Inflammatory macrophage treated with lipopolysaccharide for 4 hours (primary cell): ENCODE data around the gene CARMIL1.

ENCODE experiments used
- DNase-seq: peaks from one replicate; pipeline ENCODE4 v3.0.0-alpha.2; 2020

CARMIL1 gene

GRCh38 chr6:25278914-25279747 lies at the start of gene CARMIL1:
CARMIL1 (plus strand) TSS chr6:25279374; CDS start chr6:25279796, 422 bp downstream.
- peak; percentile 52 for DNase-seq

DNA sequence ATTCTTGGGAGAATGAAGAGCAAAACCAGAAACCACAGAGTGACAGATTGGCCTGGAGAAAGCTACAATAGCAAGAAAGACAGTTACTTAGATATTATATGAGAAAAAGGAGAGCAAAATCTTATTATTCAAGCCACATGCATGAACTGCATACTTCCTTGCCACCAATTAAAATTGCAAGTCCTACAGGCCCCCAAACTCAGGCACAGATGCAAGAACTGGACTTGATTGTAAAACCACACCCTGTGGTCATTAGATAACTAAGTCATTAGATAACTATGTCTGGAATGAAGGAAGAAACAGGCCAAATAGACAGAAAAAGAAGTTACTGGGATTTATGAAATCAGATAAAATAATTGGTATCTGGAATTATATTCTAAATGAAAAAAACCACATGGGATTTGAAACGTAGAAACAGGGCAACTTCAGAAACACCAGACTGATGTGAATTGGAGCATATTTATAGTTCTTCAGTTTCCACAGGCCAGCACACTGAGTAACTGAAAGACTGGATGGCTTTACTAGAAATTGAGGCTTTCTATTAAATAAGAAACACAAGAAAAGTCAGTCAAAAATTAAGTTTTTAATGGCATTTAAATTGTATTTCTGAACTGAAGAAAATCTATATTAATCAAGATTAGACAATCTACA lies 49.4 kb upstream of the CARMIL1 start:
- DNase-seq, result no peak

GRCh38 chr6:25232479-25232878 lies 46.7 kb upstream of the CARMIL1 start:
- no peak for DNase-seq

- no peak for DNase-seq
Measured at GRCh38 chr6:25233226-25233625, 45.9 kb upstream of the CARMIL1 start.

DNA sequence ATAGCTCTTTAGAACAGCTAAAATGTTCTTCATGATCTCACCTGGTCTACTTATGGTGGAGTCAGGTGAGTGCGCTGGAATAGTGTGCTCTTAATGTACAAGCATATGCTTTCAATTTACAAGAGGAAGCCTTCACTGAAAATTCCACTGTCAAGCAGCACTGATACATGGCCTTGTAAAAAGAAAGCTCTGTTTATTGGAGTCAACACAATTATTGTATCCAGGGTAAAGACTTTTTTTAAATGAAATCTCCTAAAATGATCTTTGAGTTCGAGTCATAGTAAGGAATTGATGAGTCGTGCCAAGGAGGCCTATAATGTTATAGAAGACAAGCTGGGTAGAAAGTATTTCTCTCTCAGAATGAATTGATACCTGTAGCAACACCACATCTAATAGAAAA lies 41.6 kb upstream of the CARMIL1 start:
- no peak for DNase-seq

GRCh38 chr6:25239059-25239458 lies 40.1 kb upstream of the CARMIL1 start:
- DNase-seq, result no peak

- DNase-seq, result no peak
Measured at GRCh38 chr6:25239498-25239897, 39.7 kb upstream of the CARMIL1 start.

DNA sequence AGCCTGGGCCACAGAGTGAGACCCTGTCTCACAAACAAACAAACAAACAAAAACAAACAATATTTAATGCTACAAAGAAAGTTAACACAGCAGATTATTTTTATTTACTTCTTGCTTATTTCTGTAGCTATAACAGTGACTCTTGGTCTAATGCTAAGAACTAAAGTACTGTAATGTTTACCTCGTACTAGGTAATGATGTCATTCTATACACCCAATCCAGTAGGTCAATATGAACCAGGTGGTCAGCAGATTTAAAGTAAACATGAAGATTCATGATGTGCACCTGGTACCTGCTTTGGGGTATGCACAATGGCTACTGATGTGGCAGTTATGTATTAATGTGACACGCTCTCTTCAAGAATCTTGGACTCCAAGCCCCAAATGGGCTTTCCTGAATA lies 36.6 kb upstream of the CARMIL1 start:
- DNase-seq, result no peak

DNA sequence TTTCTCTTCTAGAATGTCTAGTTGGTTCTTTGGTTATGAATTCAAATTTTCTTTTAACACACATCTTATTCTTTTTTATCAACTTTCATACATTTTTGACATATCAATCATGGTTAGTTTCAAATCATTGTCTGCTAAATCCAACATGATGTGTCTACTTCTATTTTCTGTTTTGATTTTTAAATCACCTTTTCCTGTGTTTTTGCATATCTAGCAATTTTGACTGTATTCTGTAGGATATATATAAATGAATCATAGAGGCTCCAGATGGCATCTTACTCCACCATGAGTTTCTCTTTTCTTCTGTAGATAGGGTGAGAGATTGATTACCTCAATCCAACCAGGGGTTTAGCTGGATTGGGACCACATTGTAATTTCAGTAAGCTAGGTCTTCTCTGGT lies 34.3 kb upstream of the CARMIL1 start:
- DNase-seq, result no peak

DNA sequence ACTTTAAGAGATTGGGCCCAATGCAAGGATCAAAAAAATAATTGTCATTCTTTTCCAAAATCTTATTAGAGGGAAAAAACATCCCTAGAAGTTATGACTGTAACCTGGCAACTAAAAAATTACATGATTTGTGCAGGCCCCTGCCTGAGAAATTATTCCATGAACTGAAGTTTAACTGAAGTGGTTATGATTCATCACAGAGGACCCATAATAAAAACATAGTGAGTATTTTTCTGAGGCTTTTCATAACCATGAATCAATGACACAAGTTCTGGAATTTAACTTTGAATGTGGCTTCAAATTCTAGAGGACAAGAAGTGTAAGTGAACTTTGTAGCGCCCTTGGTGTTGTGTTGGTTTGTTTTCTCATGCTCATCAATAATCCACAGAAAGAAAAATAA lies 31.1 kb upstream of the CARMIL1 start:
- DNase-seq, result no peak

GRCh38 chr6:25249133-25249532 lies 30.0 kb upstream of the CARMIL1 start:
- DNase-seq, result no peak

DNA sequence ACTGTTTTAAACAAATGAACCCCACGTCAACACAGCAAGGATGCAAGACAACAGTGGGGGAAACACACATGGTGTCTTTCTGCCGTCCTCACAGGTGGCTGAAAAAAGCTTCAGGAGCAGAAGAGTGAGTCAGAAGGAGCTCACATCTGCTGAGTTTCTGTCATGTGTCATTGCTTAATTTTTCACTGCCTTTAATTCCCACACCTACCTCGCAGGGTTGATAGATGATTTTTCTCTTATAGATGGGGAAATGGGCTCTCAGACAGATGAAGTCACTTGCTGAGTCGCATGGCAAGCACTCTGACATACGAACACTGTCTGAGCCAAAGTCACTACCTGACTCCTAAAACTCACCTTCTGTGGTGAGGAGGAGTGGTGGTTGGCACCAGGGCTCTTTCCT lies 28.3 kb upstream of the CARMIL1 start:
- DNase-seq, result no peak

DNA sequence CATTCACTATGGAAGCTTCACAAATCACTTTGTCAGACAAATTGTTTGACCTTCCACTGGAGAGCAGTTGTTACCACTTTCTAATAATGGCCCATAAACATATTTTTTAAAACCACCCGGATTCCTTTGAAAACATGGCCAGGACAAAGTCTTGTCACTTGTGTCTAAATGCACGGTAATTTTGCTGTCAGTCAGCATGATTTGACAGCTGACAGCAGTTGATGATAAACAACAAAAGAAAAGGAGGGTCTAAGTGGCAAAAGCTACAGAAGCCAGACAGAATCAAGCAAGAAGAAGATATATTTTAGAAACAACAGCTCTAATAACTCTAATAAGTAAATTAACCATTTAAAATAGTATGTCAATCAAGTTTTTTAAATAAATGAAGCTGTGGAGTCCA lies 27.7 kb upstream of the CARMIL1 start:
- no peak for DNase-seq

GRCh38 chr6:25253351-25253750 lies 25.8 kb upstream of the CARMIL1 start:
- no peak for DNase-seq

GRCh38 chr6:25254671-25255070 lies 24.5 kb upstream of the CARMIL1 start:
- no peak for DNase-seq

- peak; percentile 26 for DNase-seq
Measured at GRCh38 chr6:25257686-25258348, 21.4 kb upstream of the CARMIL1 start.

DNA sequence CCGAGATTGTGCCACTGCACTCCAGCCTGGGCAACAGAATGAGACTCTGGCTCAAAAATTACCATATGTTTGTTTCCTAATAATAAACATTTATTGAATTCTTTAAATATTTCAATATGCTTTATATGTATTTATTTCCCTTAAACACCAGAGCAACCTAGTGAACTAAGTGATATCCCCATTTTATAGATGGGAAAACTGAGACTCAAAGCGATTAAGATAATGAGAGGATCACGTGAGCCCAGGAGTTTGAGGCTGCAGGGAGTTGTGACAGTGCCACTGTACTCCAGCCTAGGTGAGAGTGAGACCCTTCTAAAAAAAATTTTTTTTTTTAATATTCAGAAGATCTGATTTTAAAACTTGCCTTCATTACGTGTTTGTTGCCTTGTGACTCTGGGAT lies 19.4 kb upstream of the CARMIL1 start:
- DNase-seq, result no peak

GRCh38 chr6:25263657-25264056 lies 15.5 kb upstream of the CARMIL1 start:
- DNase-seq, result no peak

DNA sequence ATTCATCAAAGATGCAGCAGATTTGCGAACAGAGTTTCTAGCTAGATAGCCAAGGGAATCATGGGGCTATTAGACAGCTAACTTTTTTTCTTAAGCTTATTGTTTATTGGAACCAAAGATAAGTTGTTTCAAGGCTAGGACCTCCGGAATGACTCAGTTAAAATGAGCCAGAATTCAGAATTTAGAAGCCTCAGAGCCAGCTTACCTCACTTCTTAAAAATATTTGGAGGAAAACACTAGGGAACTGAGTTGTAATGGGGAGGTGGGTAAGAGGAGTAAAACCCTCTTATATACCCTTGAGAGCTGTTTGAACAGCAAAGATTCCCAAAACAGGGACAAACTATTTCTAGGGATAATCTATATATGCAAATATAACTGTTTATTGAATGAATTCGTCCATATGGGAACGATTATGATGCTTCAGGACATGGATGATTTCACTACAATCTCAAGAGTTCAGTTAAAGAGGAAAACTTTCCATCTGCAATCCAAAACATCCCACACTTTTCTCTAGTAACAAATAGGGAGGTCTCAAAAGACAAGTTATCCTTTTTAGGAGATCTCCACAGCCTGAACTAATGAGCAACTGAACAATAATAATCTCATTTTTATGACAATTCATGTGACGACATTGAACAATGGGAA lies 12.6 kb upstream of the CARMIL1 start:
- no peak for DNase-seq

- DNase-seq, result no peak
Measured at GRCh38 chr6:25267662-25268061, 11.5 kb upstream of the CARMIL1 start.

DNA sequence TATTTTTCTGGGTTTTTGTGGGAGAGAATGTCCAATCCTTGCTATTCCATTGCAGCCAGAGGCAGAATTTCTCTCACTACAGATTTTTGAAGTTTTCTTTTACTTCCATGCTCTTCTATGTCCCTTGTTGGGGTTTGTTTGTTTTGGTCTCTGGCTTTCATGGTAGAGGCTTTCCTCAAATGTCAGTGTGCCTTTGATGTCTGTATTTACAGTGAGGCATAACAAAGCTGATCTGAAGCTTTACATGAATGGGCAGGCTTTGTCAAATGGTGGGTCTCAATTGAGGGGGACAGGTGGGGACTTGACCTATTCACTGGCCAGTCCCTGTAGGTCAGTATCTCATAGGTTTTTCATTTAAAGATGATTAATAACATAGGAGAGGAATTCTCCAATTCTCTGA lies 8.6 kb upstream of the CARMIL1 start:
- no peak for DNase-seq

- peak; percentile 39 for DNase-seq
Measured at GRCh38 chr6:25275436-25275835, 3.7 kb upstream of the CARMIL1 start.

GRCh38 chr6:25277386-25277785 lies 1.8 kb upstream of the CARMIL1 start:
- DNase-seq, result no peak

GRCh38 chr6:25277857-25278256 lies 1.3 kb upstream of the CARMIL1 start:
- DNase-seq, result no peak
